IMR-90 (cell line): ENCODE results near the gene DCD. TPM values are rescaled to one million over a fixed set of nuclear protein-coding genes. Genes with fewer than 3 reads are reported as not detected.

ENCODE experiments used
- ATAC-seq: fragments of 200-7000 bp; cut with Tn5 transposase; 2 replicates; pipeline ENCODE4 v1.9.1; 2020; ENCODE audit warnings: low read depth, mild to moderate bottlenecking, moderate library complexity
- BruUV-seq: library from RNA; stranded (reverse); fragments of 400-500 nt; replicated peaks from 2 replicates; lab custom pipeline; 2021; lab: Mats Ljungman, UMichigan
- CTCF ChIA-PET: fragments of 300-600 bp; formaldehyde crosslinking; extraction: SDS; loops from one replicate; lab custom pipeline; 2021; ENCODE audit warnings: antibody characterized with exemption; lab: Yijun Ruan, JAX
- POLR2A ChIA-PET: fragments of 300-600 bp; sonication (Branson Sonifier 250); formaldehyde crosslinking; loops from one replicate; lab custom pipeline; 2022; ENCODE audit warnings: antibody characterized with exemption; ENCODE audit not compliant: unreplicated experiment; lab: Charles Lee
- DNase-seq: peaks from one replicate; pipeline ENCODE4 v3.0.0; 2013
- H2AFZ ChIP-seq: replicated peaks from 2 replicates; pipeline ENCODE3; 2013; ENCODE audit warnings: low read length, mild to moderate bottlenecking; ENCODE audit not compliant: poor library complexity
- H2AK5ac ChIP-seq: 2 replicates; pipeline ENCODE4 v1.6.1; 2013; ENCODE audit warnings: low read depth, low read length, inconsistent platforms
- H2AK9ac ChIP-seq: replicated peaks from 2 replicates; pipeline ENCODE3; 2013; ENCODE audit warnings: mild to moderate bottlenecking, low read depth, low read length, moderate library complexity; ENCODE audit not compliant: poor library complexity
- H2BK120ac ChIP-seq: 2 replicates; pipeline ENCODE4 v1.6.1; 2013; ENCODE audit warnings: low read depth, low read length, inconsistent platforms
- H2BK15ac ChIP-seq: 3 replicates; pipeline ENCODE4 v1.6.1; 2013; ENCODE audit warnings: low read depth, low read length, inconsistent platforms
- H2BK20ac ChIP-seq: 2 replicates; pipeline ENCODE4 v1.6.1; 2013; ENCODE audit warnings: low read depth, mild to moderate bottlenecking, inconsistent platforms, low read length, moderate library complexity
- H2BK5ac ChIP-seq: 2 replicates; pipeline ENCODE4 v1.6.1; 2013; ENCODE audit warnings: mild to moderate bottlenecking, low read depth, low read length, inconsistent platforms; ENCODE audit not compliant: poor library complexity, severe bottlenecking
- H3K14ac ChIP-seq: replicated peaks from 2 replicates; pipeline ENCODE4 v1.6.1; 2013; ENCODE audit warnings: low read depth, low read length, inconsistent platforms
- H3K18ac ChIP-seq: 2 replicates; pipeline ENCODE4 v1.6.1; 2013; ENCODE audit warnings: low read depth, low read length, control low read depth
- H3K23ac ChIP-seq: 2 replicates; pipeline ENCODE4 v1.6.1; 2013; ENCODE audit warnings: low read depth, low read length, inconsistent platforms
- H3K27ac ChIP-seq: 2 replicates; pipeline ENCODE4 v1.5.1; 2013; ENCODE audit warnings: mild to moderate bottlenecking, control low read depth, low read length; ENCODE audit not compliant: insufficient read depth
- H3K27me3 ChIP-seq: 2 replicates; pipeline ENCODE4 v1.6.1; 2013; ENCODE audit warnings: low read length; ENCODE audit not compliant: control insufficient read depth, insufficient read depth
- H3K36me3 ChIP-seq: 2 replicates; pipeline ENCODE4 v1.6.1; 2013; ENCODE audit warnings: low read length, mixed read lengths; ENCODE audit not compliant: control insufficient read depth, insufficient read depth
- H3K4ac ChIP-seq: 2 replicates; pipeline ENCODE4 v1.6.1; 2013; ENCODE audit warnings: low read depth, low read length, inconsistent platforms
- H3K4me1 ChIP-seq: 2 replicates; pipeline ENCODE4 v1.6.1; 2013; ENCODE audit warnings: low read length, mixed read lengths; ENCODE audit not compliant: control insufficient read depth, insufficient read depth
- H3K4me2 ChIP-seq: 2 replicates; pipeline ENCODE4 v1.6.1; 2013; ENCODE audit warnings: low read depth, mild to moderate bottlenecking, control low read depth, low read length, moderate library complexity
- H3K4me3 ChIP-seq: 2 replicates; pipeline ENCODE4 v1.5.1; 2013; ENCODE audit warnings: low read depth, mild to moderate bottlenecking, control low read depth, low read length, moderate library complexity; ENCODE audit not compliant: insufficient read depth
- H3K56ac ChIP-seq: 2 replicates; pipeline ENCODE4 v1.6.1; 2013; ENCODE audit warnings: low read length, inconsistent platforms; ENCODE audit not compliant: insufficient read depth; ENCODE audit errors: extremely low read depth
- H3K79me1 ChIP-seq, 2 experiments: 2 replicates each; pipeline ENCODE4 v1.6.1; 2013; ENCODE audit warnings: low read length in 2 of 2, inconsistent platforms in 1 of 2, low read depth in 1 of 2
- H3K9ac ChIP-seq: 2 replicates; pipeline ENCODE4 v1.6.1; 2013; ENCODE audit warnings: low read depth, low read length, control low read depth
- H3K9me1 ChIP-seq: 2 replicates; pipeline ENCODE4 v1.6.1; 2013; ENCODE audit warnings: low read length, inconsistent platforms; ENCODE audit not compliant: insufficient read depth
- H3K9me3 ChIP-seq: 2 replicates; pipeline ENCODE4 v1.6.1; 2013; ENCODE audit warnings: low read length; ENCODE audit not compliant: control insufficient read depth, insufficient read depth
- H4K20me1 ChIP-seq: 2 replicates; pipeline ENCODE4 v1.6.1; 2013; ENCODE audit warnings: low read length, inconsistent platforms; ENCODE audit not compliant: insufficient read depth
- H4K5ac ChIP-seq: 2 replicates; pipeline ENCODE4 v1.6.1; 2013; ENCODE audit warnings: mild to moderate bottlenecking, low read depth, low read length, control low read depth
- H4K8ac ChIP-seq, 2 experiments: 2 replicates each; pipeline ENCODE4 v1.6.1; 2013; ENCODE audit warnings: low read depth in 2 of 2, low read length in 2 of 2, control low read depth in 1 of 2, inconsistent platforms in 1 of 2
- H4K91ac ChIP-seq: 2 replicates; pipeline ENCODE4 v1.6.1; 2013; ENCODE audit warnings: low read depth, low read length, inconsistent platforms; ENCODE audit not compliant: insufficient read depth
- BHLHE40 ChIP-seq: fragments of 150-350 bp; IDR thresholded peaks from 2 replicates; pipeline ENCODE4 v1.6.1; 2016; ENCODE audit warnings: mild to moderate bottlenecking, low read depth, low read length
- CHD1 ChIP-seq: IDR thresholded peaks from 2 replicates; pipeline ENCODE4 v1.6.1; 2012; ENCODE audit warnings: low read depth, low read length, improper control_type of control experiment
- CTCF ChIP-seq: conservative IDR thresholded peaks from 2 replicates; pipeline ENCODE4 v1.5.1; 2012; ENCODE audit warnings: mild to moderate bottlenecking, low read depth, low read length, improper control_type of control experiment
- FOS ChIP-seq: fragments of 150-350 bp; IDR thresholded peaks from 2 replicates; pipeline ENCODE4 v1.6.1; 2016; ENCODE audit warnings: low read depth, low read length
- MXI1 ChIP-seq: IDR thresholded peaks from 2 replicates; pipeline ENCODE4 v1.6.1; 2012; ENCODE audit warnings: low read depth, mild to moderate bottlenecking, low read length, moderate library complexity, borderline replicate concordance
- NFE2L2 ChIP-seq: fragments of 150-350 bp; IDR thresholded peaks from 2 replicates; pipeline ENCODE4 v1.6.1; 2016; ENCODE audit warnings: low read depth, mild to moderate bottlenecking, low read length
- POLR2A ChIP-seq: IDR thresholded peaks from 2 replicates; pipeline ENCODE4 v1.6.1; 2012; ENCODE audit warnings: mild to moderate bottlenecking, low read depth, low read length
- RFX5 ChIP-seq: IDR thresholded peaks from 2 replicates; pipeline ENCODE4 v1.8.0; 2012; ENCODE audit warnings: low read depth, mild to moderate bottlenecking, low read length, moderate library complexity
- SMC3 ChIP-seq: fragments of 150-350 bp; IDR thresholded peaks from 2 replicates; pipeline ENCODE4 v1.6.1; 2016; ENCODE audit warnings: low read depth, mild to moderate bottlenecking, antibody characterized with exemption, low read length, moderate library complexity
- WGBS, 2 experiments: methylation state at CpG; one replicate each; pipeline versions ENCODE4 v1.1.5 to v1.1.7; 2013; ENCODE audit warnings: missing lambda C conversion rate in 2 of 2; ENCODE audit not compliant: insufficient read length in 1 of 2; ENCODE audit errors: extremely low coverage in 2 of 2; 5-methylcytosine and 5-hydroxymethylcytosine counted together
- dilution Hi-C: fragments of 300-500 bp; cut with HindIII; formaldehyde crosslinking; loops from one replicate; pipeline ENCODE4 v1.14.3; 2018; ENCODE audit warnings: low sequenced_read_pairs; ENCODE audit not compliant: unreplicated experiment
- in situ Hi-C: fragments of 300-500 bp; cut with MboI; formaldehyde crosslinking; loops from 3 replicates; pipeline ENCODE4 v1.14.3; 2019; ENCODE audit warnings: low sequenced_read_pairs, inconsistent platforms, mixed read lengths
- intact Hi-C: fragments of 100-400 bp; cut with micrococcal nuclease; formaldehyde crosslinking; loops from 2 replicates; pipeline ENCODE4 v1.10.0; 2022
- polyA plus RNA-seq, 3 experiments: library from polyadenylated mRNA; depleted of rRNA; stranded (reverse); fragments of >200 nt; gene quantifications; 2 replicates each; pipeline ENCODE4 v1.2.3, GENCODE V29; 2012; ENCODE audit warnings: low replicate concordance in 1 of 3
- total RNA-seq: library from RNA; depleted of rRNA; stranded (reverse); fragments of >200 nt; gene quantifications from 2 replicates; pipeline ENCODE4 v1.2.3, GENCODE V29; 2012

DCD gene
- total and polyA plus RNA-seq, 2 of the 4 experiments (the other 2 are of a cell fraction): not detected

GRCh38 chr12:54612225-54612750 is 35.9 kb downstream of the DCD start:
- no peak overlapping the region for H2AFZ ChIP-seq
- no peak for TF ChIP-seq MXI1
- TF ChIP-seq CTCF: no peak
- no peak for TF ChIP-seq RFX5
- TF ChIP-seq POLR2A: no peak
- no peak for TF ChIP-seq SMC3
- no peak for TF ChIP-seq NFE2L2
- TF ChIP-seq BHLHE40: no peak
- TF ChIP-seq FOS: no peak
- no peak for TF ChIP-seq CHD1
- DNase-seq (no peak), ATAC-seq (no peak)
- no peak overlapping the region for H4K91ac ChIP-seq
- peaks cover 4% of the 10 kb centered on the region for H3K27me3 ChIP-seq
- H4K20me1 ChIP-seq: no peaks in the 10 kb centered on the region
- BruUV-seq: no TSS peak
- in situ Hi-C loops (no loop called here), intact Hi-C loops (no loop called here), dilution Hi-C loops (no loop called here)
- ChIA-PET CTCF (no interaction called here), POLR2A (no interaction called here)
- H3K79me1 ChIP-seq: no peaks in the 10 kb centered on the region
- no peaks in the 10 kb centered on the region for H3K9me1 ChIP-seq
- no peak overlapping the region for H4K8ac ChIP-seq
- no peak overlapping the region for H3K4ac ChIP-seq
- H2AK9ac ChIP-seq: no peak overlapping the region
- no peak overlapping the region for H2BK5ac ChIP-seq
- H3K27ac ChIP-seq: no peak overlapping the region
- H3K23ac ChIP-seq: no peak overlapping the region
- no peaks in the 10 kb centered on the region for H3K36me3 ChIP-seq
- no peak overlapping the region for H3K4me2 ChIP-seq
- H2BK20ac ChIP-seq: no peak overlapping the region
- H3K4me1 ChIP-seq: no peaks in the 10 kb centered on the region
- H3K56ac ChIP-seq: no peak overlapping the region
- H3K4me3 ChIP-seq: no peak overlapping the region
- H2AK5ac ChIP-seq: no peak overlapping the region
- no peak overlapping the region for H2BK120ac ChIP-seq
- no peak overlapping the region for H3K14ac ChIP-seq
- H3K9me3 ChIP-seq: no peaks in the 10 kb centered on the region
- no peak overlapping the region for H4K5ac ChIP-seq
- no peak overlapping the region for H3K9ac ChIP-seq
- H3K18ac ChIP-seq: no peak overlapping the region
- no peak overlapping the region for H2BK15ac ChIP-seq
- WGBS, 2 experiments: 0% methylated on average over 1 of the region's 1 CpG; no CpG with 5 or more reads in 1 of the 2 experiments
